A204.1 (cell line): Measurements from ENCODE around the gene SH2D6.
A peak's percentile ranks its signal among the peaks of the same experiment; 100 is the strongest.
"Not testable (repeated sequence)": the region's sequence is repeated elsewhere in the genome, so short reads cannot be mapped to it uniquely, and the experiment has no call there.

ENCODE experiments used
- FAIRE-seq: peaks from 2 replicates; lab custom pipeline; 2012; peaks lifted over from hg19 to GRCh38; lab: Jason Lieb, UNC

The SH2D6 gene

GRCh38 chr2:85398426-85399182 is 19.9 kb upstream of the SH2D6 start:
- no peak for FAIRE-seq

- no peak for FAIRE-seq
Observed at GRCh38 chr2:85399183-85399455, 19.4 kb upstream of the SH2D6 start.

DNA sequence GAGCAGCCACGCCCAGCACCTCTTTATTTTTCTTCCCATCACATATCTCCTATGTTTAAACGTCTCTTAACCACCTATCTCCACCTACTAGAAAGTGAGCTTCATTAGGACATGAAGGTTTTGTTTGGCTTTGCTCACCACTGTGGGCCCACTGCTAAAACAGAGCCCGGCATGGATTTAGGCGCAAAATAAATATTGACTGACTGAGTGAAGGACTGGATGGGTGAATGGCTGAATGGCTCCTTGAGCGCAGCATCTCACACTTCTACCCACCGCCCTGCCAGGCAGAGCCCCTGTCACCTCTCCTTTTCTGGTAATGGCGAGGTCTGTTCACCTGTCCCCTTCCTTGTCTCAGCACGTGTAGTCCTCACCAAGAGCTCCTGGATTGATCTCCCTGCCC is 18.5 kb upstream of the SH2D6 start:
- FAIRE-seq = no peak

- FAIRE-seq = no peak
Observed at GRCh38 chr2:85400541-85401463, 17.7 kb upstream of the SH2D6 start.

DNA sequence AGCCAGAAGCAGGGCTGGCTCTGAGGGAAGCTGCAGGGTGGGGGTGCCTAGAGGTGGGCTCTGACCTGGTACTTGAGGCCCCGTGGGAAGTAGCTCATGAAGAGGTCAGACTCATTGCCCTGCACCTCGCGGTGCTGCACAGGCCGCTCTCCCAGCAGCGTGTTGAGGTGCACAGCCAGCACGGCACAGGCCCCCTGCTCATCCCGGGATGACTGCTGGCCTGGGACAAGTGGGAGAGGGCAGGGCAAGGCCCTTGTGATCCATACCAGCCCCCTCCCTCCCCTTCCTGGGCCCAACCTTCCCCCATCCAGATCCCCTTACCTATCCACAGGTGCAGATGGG is 17.1 kb upstream of the SH2D6 start:
- no peak for FAIRE-seq

DNA sequence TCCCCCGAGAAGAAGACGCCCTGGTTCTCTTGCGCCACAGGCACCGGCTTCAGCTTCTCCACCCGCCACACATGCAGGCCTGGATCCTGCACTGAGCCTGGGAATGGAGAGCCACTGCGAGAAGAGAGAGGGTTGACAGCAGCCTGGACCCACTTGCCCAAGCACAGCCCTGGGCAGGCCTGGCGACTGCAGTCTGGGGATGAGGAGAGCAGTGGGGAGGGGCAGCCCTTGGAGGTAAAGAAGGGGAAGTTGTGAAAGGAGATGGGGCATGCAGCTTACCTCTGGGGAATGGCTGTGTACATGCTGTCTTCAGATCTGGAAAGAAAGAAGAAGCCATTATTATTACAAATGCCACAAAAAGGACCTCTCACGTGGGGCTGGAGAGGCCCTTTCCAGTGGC is 16.7 kb upstream of the SH2D6 start:
- FAIRE-seq = no peak

DNA sequence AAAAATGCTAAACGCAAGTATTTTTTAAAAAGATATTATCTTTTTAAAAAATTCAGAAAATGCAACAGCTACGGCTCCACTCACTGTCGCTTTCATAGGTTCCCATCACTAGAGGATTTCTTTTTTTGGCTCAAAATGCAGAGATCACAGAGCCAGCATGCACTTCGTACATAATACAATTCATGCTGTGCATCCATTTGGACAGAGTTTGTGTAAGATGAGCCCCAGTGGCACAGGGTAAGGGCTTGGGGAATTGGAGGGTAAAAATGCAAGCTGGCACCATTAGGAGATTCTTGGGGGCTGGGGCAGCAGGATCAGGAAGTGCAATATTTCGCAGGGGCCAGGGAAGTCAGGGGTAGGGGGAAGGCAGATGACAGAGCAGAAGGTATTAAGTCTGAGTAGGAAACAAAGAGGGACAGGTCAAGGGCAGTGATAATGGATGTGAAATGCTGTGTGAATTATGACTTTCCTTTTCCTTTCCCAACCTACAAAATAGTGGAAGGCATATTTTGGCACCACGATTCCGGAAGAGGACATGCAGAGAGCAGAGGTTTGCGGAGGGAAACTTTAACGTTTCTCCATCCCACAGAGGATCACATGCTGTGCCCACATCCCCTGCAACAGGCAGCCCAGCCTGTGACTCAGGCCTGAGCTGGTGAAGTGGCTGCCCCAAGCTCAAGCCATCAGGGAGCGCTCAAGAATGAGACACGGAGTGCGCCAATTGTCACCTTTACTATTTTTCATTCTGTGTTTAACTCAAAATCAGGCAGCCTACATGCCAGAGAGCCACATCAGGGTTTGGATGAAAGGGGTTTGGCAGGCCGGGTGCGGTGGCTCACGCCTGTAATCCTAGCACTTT is 13.1 kb upstream of the SH2D6 start:
- peak; percentile 98 for FAIRE-seq

DNA sequence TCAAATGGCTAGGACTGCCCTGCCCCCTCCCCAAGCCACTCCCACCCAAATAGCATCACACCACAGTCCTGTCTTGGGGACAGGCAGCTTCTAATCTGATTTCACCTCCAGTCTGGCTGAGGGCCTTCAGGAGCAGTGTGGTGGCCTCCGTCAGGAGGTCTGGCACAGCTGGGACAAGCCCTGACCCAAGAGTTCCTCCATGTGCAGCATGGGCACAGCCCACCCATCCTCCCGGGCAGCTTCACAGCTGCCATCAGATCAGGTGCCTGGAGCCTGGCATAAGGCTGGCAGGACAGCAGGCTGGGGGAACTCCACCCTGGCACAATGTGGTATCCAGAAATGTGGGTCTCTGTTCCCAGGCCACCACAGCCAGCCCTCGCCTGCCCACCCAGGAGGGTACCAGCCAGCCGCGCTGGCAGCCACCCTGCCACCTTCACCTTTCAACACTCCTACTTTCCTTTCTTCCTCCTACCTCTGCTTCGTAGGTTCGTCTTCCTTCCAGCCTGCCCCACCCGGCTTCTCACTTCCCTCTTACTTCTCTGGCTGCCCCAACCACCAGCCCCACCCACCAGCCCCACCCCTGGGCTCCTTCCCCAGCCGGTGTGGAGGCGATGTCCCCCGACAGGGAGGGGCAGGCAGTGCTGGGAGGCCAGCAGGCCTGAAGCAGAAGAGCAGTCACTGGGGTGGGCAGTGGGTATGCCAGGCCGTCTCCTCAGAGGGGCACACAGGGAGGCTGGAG is 8.5 kb upstream of the SH2D6 start, which contains the start of gene CAPG:
Gene CAPG (minus strand): TSS at position 522 of the 739 bp plus-strand sequence. CDS start 8,221 bp downstream, outside the sequence.
- FAIRE-seq = no peak

GRCh38 chr2:85410584-85411404 is 7.7 kb upstream of the SH2D6 start:
- no peak for FAIRE-seq

GRCh38 chr2:85411405-85411748 is 7.1 kb upstream of the SH2D6 start:
- no peak for FAIRE-seq

DNA sequence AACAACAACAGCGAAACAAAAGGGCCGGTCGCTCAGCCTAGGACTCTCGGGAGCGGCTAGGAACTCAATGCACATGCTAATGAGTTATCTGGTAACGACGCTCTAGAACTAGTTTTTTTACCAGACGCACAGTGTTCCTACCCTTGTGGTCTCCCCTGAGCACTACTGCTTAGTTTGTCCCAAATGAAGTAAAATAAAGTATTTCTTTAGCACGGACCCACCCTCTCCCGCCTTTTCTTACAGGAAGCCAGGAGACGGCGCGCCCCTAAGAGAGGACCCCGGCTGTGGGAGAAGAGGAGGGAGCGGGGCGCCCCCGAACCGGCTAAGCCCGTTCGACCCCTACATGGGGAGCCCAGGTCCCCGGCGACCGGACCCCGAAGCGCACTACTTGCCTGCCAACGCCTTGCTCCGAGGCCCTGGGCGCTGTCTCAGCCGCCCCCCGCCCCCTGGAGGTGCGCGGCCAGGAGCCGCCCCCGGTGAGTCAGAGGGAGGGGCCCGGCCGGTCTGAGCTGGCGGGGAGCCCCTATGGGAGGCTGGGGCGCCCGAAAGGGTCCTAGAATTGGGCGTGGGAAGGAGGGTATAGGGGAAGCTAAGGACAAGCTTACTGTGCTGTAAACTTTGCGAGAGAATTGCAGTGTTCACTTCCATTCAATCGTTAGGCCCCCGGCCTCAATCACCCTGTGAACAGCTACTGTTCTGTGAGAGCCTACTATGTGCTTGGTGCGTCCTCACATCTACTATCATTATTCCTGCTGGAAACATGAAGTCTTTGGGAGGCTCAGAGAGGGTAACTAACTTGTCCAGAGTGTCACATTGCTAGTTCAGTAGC is 4.7 kb upstream of the SH2D6 start:
- FAIRE-seq = no peak

DNA sequence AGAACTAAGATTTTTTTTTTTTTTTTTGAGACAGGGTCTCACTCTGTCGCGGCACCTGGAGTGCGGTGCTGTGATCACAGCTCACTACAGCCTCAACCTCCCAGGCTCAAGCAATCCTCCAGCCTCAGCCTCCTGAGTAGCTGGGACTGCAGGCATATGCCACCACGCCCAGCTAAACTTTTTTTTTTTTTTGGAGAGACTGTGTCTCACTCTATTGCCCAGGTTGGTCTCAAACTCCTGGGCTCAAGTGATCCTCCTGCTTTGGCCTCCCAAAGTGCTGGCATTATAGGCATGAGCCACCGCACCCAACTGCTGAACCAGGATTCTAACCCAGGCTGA is 4.1 kb upstream of the SH2D6 start:
- FAIRE-seq = not testable (repeated sequence)

DNA sequence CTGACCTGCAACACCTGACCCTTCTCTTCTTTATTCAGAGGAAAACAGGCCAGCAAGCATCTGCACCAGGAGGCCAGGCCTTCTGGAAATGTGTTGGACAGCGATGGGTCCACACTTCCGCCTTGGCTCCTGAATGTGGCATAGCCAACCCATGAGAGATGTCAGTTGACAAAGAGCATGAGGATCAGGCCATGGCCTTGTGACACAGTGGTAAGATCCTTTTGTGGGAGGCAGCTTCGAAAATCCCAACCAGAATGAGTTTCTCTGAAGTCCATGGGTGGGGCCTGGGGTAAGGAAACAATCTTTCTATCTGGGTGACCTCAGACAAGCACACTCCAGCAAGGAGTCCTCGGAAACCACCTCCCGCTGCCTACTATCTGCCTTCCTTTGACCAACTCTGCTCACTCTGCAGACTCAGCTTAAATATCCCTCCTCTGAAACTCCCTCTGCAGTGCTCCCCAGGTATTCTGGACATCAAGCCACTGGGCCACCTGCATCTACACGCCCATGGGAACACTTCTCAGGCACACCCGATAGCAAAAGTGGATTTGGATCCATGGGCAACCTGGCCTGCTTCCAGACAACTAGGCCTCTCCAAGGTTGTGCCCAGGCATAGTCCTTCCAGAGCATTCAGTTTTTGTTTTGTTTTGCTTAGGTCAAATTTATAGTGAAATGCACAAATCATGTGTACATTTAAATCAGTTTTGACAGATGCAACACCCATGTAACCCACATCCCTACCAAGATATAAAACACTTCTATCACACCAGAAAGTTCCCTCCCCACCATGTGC is 3.6 kb upstream of the SH2D6 start:
- FAIRE-seq = no peak

DNA sequence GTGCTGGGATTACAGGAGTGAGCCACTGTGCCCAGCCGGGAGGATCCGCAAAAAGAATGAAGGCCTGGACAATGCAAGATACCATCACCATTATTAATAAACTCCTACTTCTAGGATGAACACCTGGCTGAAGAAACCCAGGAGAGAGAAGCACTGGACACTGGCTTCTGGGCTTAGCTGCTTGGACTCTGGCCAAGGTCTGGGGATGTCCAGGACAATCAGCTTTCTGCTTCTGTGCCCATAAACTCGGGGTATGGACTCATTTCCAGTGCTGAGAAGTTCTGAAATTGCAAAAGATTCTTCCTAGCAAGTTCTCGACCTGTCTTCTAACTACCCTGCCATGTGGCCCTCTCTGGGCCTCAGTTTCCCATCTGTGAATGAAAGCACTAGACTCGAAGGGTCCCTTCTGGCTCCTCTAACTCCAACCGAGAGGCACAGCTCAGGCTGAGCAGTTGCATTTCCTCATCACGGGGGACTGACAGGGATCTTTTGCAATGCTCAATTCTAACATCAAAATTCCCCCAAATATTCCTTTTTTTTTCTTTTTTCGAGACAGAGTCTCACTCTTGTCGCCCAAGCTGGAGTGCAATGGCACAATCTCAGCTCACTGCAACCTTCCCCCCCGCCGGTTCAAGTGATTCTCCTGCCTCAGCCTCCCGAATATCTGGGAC is 2.4 kb upstream of the SH2D6 start:
- FAIRE-seq = no peak

DNA sequence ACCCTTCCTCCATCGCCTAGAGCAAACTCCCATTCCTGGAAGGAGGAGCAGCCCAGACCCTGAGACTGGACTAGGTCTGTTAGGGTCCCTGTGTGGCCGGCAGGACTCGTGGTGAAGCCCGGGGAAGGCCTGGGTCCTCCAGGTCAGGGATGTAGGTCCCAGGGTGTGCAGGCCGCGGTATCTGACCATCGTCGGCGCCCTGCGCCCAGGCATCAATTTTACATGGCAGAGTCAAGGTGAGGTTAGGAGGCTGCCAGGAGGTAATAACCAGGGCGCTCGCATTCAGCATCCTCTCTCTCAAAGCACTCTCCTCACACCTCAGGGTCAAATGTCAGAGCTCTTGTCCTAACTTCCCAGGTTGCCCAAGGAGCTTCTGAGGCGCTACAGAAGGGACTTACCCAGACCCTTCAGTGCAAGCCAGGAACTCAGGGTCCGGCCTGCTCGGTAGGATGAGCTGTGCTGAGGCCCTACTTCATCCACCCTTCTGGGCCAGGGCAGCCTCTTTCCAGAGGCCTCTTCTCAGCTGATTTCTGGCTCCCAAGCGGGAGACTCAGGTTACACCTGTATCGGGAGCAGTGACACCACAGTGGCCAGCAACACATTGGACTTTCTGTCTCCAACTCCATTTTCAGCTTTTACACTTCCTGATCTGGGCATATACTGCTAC is 628 bp downstream of the SH2D6 start:
- no peak for FAIRE-seq

- FAIRE-seq = no peak
Observed at GRCh38 chr2:85420536-85421259, 2.2 kb downstream of the SH2D6 start.

GRCh38 chr2:85421260-85422071 is 3.0 kb downstream of the SH2D6 start:
- no peak for FAIRE-seq
